ENCODE data around the gene SLC26A1. TPM values are rescaled to one million over a fixed set of nuclear protein-coding genes. Genes with fewer than 3 reads are reported as not detected.

Gene SLC26A1
- total and polyA plus RNA-seq, 2 of the 13 experiments (the other 11 are each of a cell fraction or from before 2014, with no cell fraction given) = 5.4 to 22.9 TPM

DNA sequence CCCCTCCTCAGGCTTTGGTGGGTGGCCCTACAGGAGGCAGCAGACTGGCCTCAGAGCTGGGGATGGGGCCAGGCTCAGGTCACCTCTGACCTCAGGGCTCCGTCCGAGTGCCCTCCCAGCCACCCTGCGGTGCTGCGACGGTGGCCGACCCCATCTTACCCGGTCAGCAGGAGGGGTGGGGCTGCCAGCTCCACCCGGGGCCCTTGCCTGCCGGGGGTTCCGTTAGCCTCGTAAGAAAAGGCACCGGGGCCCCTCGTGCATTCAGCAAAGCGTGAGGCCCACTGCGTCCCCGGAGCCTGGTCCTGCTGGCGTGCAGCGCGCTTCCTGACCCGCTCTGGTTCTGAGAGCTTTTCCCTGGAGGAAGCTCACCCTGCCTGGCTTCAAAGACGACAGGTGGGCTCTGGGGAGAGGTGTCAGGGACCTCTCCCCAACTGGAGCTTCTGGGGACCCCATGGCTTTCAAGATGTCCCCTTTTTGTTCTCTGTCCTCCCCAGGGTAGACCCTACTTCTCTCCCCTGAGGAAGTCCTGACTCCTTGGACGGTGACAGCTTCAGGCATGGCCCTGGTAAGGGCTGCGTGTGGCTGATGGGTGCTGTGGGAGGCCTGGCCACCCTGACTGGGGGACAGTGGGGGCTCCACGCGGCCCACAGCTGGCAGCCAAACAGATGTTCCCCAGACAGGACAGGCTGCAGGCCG, 34.2 kb upstream of the SLC26A1 start (continued):
- TF ChIP-seq ZHX2 (IDR thresholded peaks at IDR 0.05; ENCODE audit: low read depth) (no peak), ZHX2 (CRISPR knock-in tag; IDR thresholded peaks at IDR 0.05; ENCODE audit: borderline replicate concordance) (no peak), THYN1 (CRISPR knock-in tag; IDR thresholded peaks at IDR 0.05; ENCODE audit: borderline replicate concordance, low read depth) (no peak), KDM2A (CRISPR knock-in tag; IDR thresholded peaks at IDR 0.05; ENCODE audit: borderline replicate concordance, low read depth) (peak; percentile 80), SRSF1 (optimal IDR thresholded peaks at IDR 0.05; ENCODE audit: low read depth, low read length) (peak; percentile 3), HNRNPLL (IDR thresholded peaks at IDR 0.05; ENCODE audit: low read depth, low read length, poor library complexity, severe bottlenecking) (peak; percentile 48), ZNF747 (CRISPR knock-in tag; IDR thresholded peaks at IDR 0.05; ENCODE audit: borderline replicate concordance) (no peak), NR2F6 (IDR thresholded peaks at IDR 0.05) (peak; percentile 37; the same call in 1 of the 2 replicates), NR2F6 (CRISPR knock-in tag; IDR thresholded peaks at IDR 0.05) (no peak), ZIK1 (CRISPR knock-in tag; IDR thresholded peaks at IDR 0.05; ENCODE audit: borderline replicate concordance, low read depth) (no peak), ZNF780A (CRISPR knock-in tag; IDR thresholded peaks at IDR 0.05) (no peak), SRSF9 (IDR thresholded peaks at IDR 0.05; ENCODE audit: borderline replicate concordance, insufficient read depth, low read depth, low read length, poor library complexity, severe bottlenecking) (no peak), MTA1 (CRISPR knock-in tag; IDR thresholded peaks at IDR 0.05; ENCODE audit: borderline replicate concordance) (no peak), CREM (IDR thresholded peaks at IDR 0.05) (no peak), CREM (CRISPR knock-in tag; IDR thresholded peaks at IDR 0.05) (no peak), DR1 (CRISPR knock-in tag; IDR thresholded peaks at IDR 0.05) (no peak), POLR2G (IDR thresholded peaks at IDR 0.05; ENCODE audit: low read depth, low read length) (peak; percentile 57), SMAD9 (CRISPR knock-in tag; IDR thresholded peaks at IDR 0.05) (no peak), ZNF687 (CRISPR knock-in tag; IDR thresholded peaks at IDR 0.05) (no peak), ZNF543 (CRISPR knock-in tag; IDR thresholded peaks at IDR 0.05) (no peak), ZSCAN12 (CRISPR knock-in tag; IDR thresholded peaks at IDR 0.05) (no peak)

All from HepG2 (cell line).